ENCODE results near the gene GPS2. TPM values are rescaled to one million over a fixed set of nuclear protein-coding genes. Genes with fewer than 3 reads are reported as not detected.

GPS2 gene
- total RNA-seq, 1 donor from 2014 or later: 66.1 TPM

GRCh38 chr17:7352503-7352889 lies 37.3 kb upstream of the GPS2 start:
- DNase-seq: no peak
- intact Hi-C loops (cut with micrococcal nuclease): no loop called here
- no peak for TF ChIP-seq CTCF (IDR thresholded peaks at IDR 0.05; ENCODE audit: borderline replicate concordance)
- Histone ChIP-seq H3K9me3 (replicated peaks) (no peaks in the 10 kb centered on the region), H3K27me3 (ENCODE audit: low read depth) (no peaks in the 10 kb centered on the region), H3K4me3 (peak overlapping the region; percentile 87), H3K4me1 (peaks cover 72% of the 10 kb centered on the region), H3K36me3 (no peaks in the 10 kb centered on the region), H3K27ac (replicated peaks) (peak overlapping the region; percentile 99)

GRCh38 chr17:7351665-7352502 lies 36.7 kb upstream of the GPS2 start, which contains the start of gene KCTD11:
Gene KCTD11, plus strand, starts transcription at chr17:7352162.
- Histone ChIP-seq H3K27ac (replicated peaks) (peak within 1 kb of the TSS; percentile 99), H3K4me3 (peak within 1 kb of the TSS; percentile 87), H3K9me3 (replicated peaks) (no peaks in the 10 kb centered on the region), H3K36me3 (no peaks in the 10 kb centered on the region), H3K27me3 (ENCODE audit: low read depth) (no peaks in the 10 kb centered on the region), H3K4me1 (peaks cover 72% of the 10 kb centered on the region)
- intact Hi-C loops (cut with micrococcal nuclease): no loop called here
- TF ChIP-seq CTCF (IDR thresholded peaks at IDR 0.05; ENCODE audit: borderline replicate concordance): peak; percentile 70
- DNase-seq: peak; percentile 94

- H3K27ac ChIP-seq (replicated peaks): peak overlapping the region; percentile 99
- H3K27me3 ChIP-seq (ENCODE audit: low read depth): no peaks in the 10 kb centered on the region
- no peaks in the 10 kb centered on the region for H3K9me3 ChIP-seq (replicated peaks)
- no peaks in the 10 kb centered on the region for H3K36me3 ChIP-seq
- peaks cover 49% of the 10 kb centered on the region for H3K4me1 ChIP-seq
- no peak overlapping the region for H3K4me3 ChIP-seq
- DNase-seq: no peak
- intact Hi-C loops (cut with micrococcal nuclease): loop anchor here (10.0 kb wide), 1 partner anchor 74 kb away; no protein-coding TSS in a partner anchor
- TF ChIP-seq CTCF (IDR thresholded peaks at IDR 0.05; ENCODE audit: borderline replicate concordance): no peak
Measured at GRCh38 chr17:7348478-7349242, 33.5 kb upstream of the GPS2 start.

- Histone ChIP-seq H3K4me1 (peaks cover 41% of the 10 kb centered on the region), H3K9me3 (replicated peaks) (no peaks in the 10 kb centered on the region), H3K27ac (replicated peaks) (no peak overlapping the region), H3K4me3 (no peak overlapping the region), H3K27me3 (ENCODE audit: low read depth) (no peaks in the 10 kb centered on the region), H3K36me3 (no peaks in the 10 kb centered on the region)
- DNase-seq: no peak
- TF ChIP-seq CTCF (IDR thresholded peaks at IDR 0.05; ENCODE audit: borderline replicate concordance): no peak
- intact Hi-C loops (cut with micrococcal nuclease): loop anchor here (10.0 kb wide), 1 partner anchor 73 kb away; no protein-coding TSS in a partner anchor
Measured at GRCh38 chr17:7347630-7348477, 32.7 kb upstream of the GPS2 start.
